LNCaP clone FGC (cell line): ENCODE data around the gene ADGRD2.
"Not testable (repeated sequence)": the region's sequence is repeated elsewhere in the genome, so short reads cannot be mapped to it uniquely, and the experiment has no call there.

Experiments used
- DNase-seq: peaks from one replicate; pipeline ENCODE4 v3.0.0-alpha.2; 2011; ENCODE audit warnings: low read depth
- H3K4me3 ChIP-seq: 2 replicates; pipeline ENCODE4 v1.5.1; 2011; ENCODE audit warnings: mild to moderate bottlenecking, low read depth, low read length, control low read depth
- CTCF ChIP-seq: IDR thresholded peaks from 2 replicates; pipeline ENCODE4 v1.5.1; 2012; ENCODE audit warnings: mild to moderate bottlenecking; ENCODE audit not compliant: control insufficient read depth, insufficient read depth; ENCODE audit errors: extremely low read depth

Gene ADGRD2

DNA sequence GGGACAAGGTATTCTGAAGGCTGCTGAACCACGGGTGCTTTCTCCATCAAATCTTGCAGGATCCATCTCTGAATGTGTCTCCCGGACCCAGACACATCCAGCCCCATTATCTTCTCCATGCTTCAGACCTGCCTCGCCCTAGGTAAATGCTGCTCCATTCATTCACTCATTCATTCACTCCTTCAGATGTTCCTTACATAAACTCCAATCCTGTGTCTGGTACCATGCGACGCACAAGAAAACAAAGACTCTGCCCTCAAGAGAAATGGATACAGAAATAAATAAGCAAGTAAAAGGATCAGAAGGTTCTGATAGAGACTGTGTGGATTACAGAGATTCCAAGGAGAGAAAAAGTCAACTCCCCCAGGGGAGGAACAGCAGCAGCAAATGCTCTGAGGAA, 27.1 kb upstream of the ADGRD2 start:
- H3K4me3 ChIP-seq: no peak overlapping the region
- DNase-seq: no peak
- TF ChIP-seq CTCF: no peak

DNA sequence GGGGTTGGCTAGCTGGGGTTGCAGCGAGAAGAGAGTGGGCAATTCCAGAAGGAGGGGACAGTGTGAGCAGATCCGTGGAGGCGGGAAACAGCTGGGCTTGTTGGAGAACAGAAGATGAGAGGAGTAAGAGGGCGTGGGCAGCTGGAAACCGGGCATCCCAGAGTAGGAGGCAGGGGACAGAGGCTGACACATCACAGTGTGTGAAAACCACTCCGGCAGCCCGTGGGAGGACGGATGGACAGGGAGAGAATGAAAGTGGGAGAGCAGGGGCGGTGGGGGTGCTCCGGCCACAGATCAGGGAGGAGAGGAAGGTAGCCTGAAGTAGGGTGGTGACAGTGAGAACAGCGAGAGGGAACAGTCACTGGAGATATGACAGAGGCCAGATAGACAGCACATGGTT, 26.7 kb upstream of the ADGRD2 start:
- H3K4me3 ChIP-seq: no peak overlapping the region

DNA sequence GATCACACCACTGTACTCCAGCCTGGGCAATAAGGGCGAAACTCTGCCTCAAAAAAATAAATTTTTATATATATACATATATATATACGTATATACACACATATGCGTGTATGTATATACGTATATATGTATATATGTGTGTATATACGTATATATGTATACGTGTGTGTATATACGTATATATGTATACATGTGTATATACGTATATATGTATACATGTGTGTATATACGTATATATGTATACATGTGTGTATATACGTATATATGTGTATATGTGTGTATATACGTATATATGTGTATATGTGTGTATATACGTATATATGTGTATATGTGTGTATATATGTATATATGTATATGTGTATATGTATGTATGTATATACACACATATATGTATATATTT, 24.5 kb upstream of the ADGRD2 start:
- H3K4me3 ChIP-seq, DNase-seq: not testable (repeated sequence)

More for the DNA sequence above, 26.7 kb upstream of the ADGRD2 start:
- TF ChIP-seq CTCF: no peak
- no peak for DNase-seq

DNA sequence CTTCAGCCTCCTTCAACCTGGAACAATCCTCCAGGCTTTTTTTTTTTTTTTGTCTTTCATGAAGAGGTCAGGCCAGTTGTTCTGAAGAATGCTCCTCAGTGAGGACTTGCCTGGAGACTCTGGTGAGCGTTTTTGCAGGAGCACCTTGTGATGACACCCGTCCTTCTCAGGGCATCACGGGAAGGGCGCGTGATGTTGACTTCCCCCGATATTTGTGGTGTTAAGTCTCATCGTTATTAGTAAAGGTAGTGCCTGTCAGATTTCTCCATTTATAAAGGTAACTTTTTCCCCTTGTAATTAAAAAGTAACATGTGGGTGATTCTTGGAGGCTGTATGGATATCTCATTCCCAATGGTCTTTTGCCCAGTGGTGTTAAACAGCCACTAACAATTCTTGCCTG, 23.9 kb upstream of the ADGRD2 start:
- no peak overlapping the region for H3K4me3 ChIP-seq
- no peak for TF ChIP-seq CTCF
- DNase-seq: no peak

DNA sequence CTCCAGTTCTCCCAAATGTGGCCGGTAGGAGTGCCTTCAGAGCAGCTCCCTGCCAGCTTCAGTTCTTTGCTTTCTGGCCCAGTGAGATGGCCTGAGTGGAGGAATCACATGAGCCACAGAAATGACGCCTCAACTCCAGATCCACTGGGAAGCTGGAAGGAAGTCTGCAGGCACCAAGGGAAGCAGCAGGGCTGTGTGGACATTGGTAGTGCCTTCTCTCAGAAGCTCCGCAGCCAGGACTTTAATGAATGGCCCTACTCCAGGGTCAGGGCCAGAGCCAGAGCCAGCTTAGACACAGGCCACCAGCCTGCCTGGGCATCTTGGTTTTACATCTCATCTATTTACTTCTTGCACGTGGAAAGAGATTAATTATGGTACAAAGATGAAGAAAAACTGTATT, 23.0 kb upstream of the ADGRD2 start:
- H3K4me3 ChIP-seq: no peak overlapping the region
- TF ChIP-seq CTCF: no peak
- DNase-seq: no peak

GRCh38 chr9:124428751-124429529, 21.3 kb upstream of the ADGRD2 start:
- no peak overlapping the region for H3K4me3 ChIP-seq
- TF ChIP-seq CTCF: no peak
- no peak for DNase-seq

- H3K4me3 ChIP-seq: no peak overlapping the region
- TF ChIP-seq CTCF: no peak
- DNase-seq: no peak
Observed at GRCh38 chr9:124429530-124429867, 20.8 kb upstream of the ADGRD2 start.
